OCI-LY7 (cell line): ENCODE results near the gene PBX2. TPM values are rescaled to one million over a fixed set of nuclear protein-coding genes. Genes with fewer than 3 reads are reported as not detected.
"Not testable (repeated sequence)": the region's sequence is repeated elsewhere in the genome, so short reads cannot be mapped to it uniquely, and the experiment has no call there.

Experiments used
- BruUV-seq: library from RNA; stranded (reverse); fragments of 400-500 nt; replicated peaks from 2 replicates; lab custom pipeline; 2021; lab: Mats Ljungman, UMichigan
- CTCF ChIA-PET: fragments of 300-600 bp; sonication (Branson Sonifier 250); formaldehyde crosslinking; loops from one replicate; lab custom pipeline; 2022; ENCODE audit warnings: antibody characterized with exemption; ENCODE audit not compliant: unreplicated experiment; lab: Charles Lee
- POLR2A ChIA-PET: fragments of 300-600 bp; sonication (Branson Sonifier 250); formaldehyde crosslinking; loops from one replicate; lab custom pipeline; 2022; ENCODE audit warnings: antibody characterized with exemption; lab: Charles Lee
- DNase-seq: peaks from one replicate; pipeline ENCODE4 v3.0.0-alpha.2; 2015; ENCODE audit warnings: low spot score
- H2AFZ ChIP-seq: fragments of 200-600 bp; sonication (generic), shearing (Covaris generic); 2 replicates; pipeline ENCODE4 v1.6.1; 2014; ENCODE audit warnings: mild to moderate bottlenecking, antibody characterized with exemption, low read length, moderate library complexity
- H3K27ac ChIP-seq: fragments of 200-600 bp; sonication (generic); 2 replicates; pipeline ENCODE4 v1.5.1; 2014; ENCODE audit warnings: mixed run types, low read depth, mild to moderate bottlenecking, moderate library complexity, low read length, inconsistent platforms; ENCODE audit not compliant: poor library complexity, severe bottlenecking
- H3K36me3 ChIP-seq: fragments of 200-600 bp; sonication (generic); 2 replicates; pipeline ENCODE4 v1.6.1; 2014; ENCODE audit warnings: mild to moderate bottlenecking, antibody characterized with exemption, low read length, moderate library complexity, mixed read lengths; ENCODE audit not compliant: insufficient read depth
- H3K4me1 ChIP-seq: fragments of 200-600 bp; sonication (generic); 2 replicates; pipeline ENCODE4 v1.5.1; 2014; ENCODE audit warnings: mild to moderate bottlenecking, low read length; ENCODE audit not compliant: insufficient read depth, poor library complexity, severe bottlenecking
- H3K4me2 ChIP-seq: fragments of 200-600 bp; sonication (generic); 2 replicates; pipeline ENCODE4 v1.6.1; 2014; ENCODE audit warnings: mild to moderate bottlenecking, low read length
- H3K4me3 ChIP-seq: fragments of 200-600 bp; sonication (generic); 2 replicates; pipeline ENCODE4 v1.5.1; 2014; ENCODE audit warnings: mild to moderate bottlenecking, low read depth, low read length; ENCODE audit not compliant: poor library complexity, severe bottlenecking
- H3K79me2 ChIP-seq: fragments of 200-600 bp; sonication (generic); 2 replicates; pipeline ENCODE4 v1.6.1; 2016; ENCODE audit warnings: low read depth, mild to moderate bottlenecking, low read length, moderate library complexity, mixed read lengths; ENCODE audit not compliant: insufficient read depth
- H3K9me2 ChIP-seq: fragments of 200-600 bp; sonication (generic); 2 replicates; pipeline ENCODE4 v1.6.1; 2016; ENCODE audit warnings: mild to moderate bottlenecking, low read length, mixed read lengths; ENCODE audit not compliant: insufficient read depth
- H3K9me3 ChIP-seq: fragments of 200-600 bp; sonication (generic); 2 replicates; pipeline ENCODE4 v1.6.1; 2014; ENCODE audit warnings: mild to moderate bottlenecking, mixed run types, low read length, mixed read lengths
- H4K20me1 ChIP-seq: fragments of 200-600 bp; sonication (generic); 2 replicates; pipeline ENCODE4 v1.6.1; 2014; ENCODE audit warnings: mild to moderate bottlenecking, antibody characterized with exemption, low read length, moderate library complexity, mixed read lengths; ENCODE audit not compliant: insufficient read depth
- EZH2phosphoT487 ChIP-seq: fragments of 200-600 bp; sonication (generic); IDR thresholded peaks from 2 replicates; pipeline ENCODE4 v1.6.1; 2018; ENCODE audit warnings: low read depth, borderline replicate concordance, mild to moderate bottlenecking, mixed run types, antibody characterized with exemption, low read length, moderate library complexity, mixed read lengths
- intact Hi-C: fragments of 100-400 bp; cut with micrococcal nuclease; formaldehyde crosslinking; loops from one replicate; pipeline ENCODE4 v1.10.0; 2022; ENCODE audit not compliant: unreplicated experiment
- total RNA-seq, 2 experiments: library from RNA; depleted of rRNA in 1 of 2; stranded (reverse); fragments of >200 nt in 1 of 2; shearing (Covaris generic) in 1 of 2; gene quantifications; 2 replicates each; pipeline ENCODE4 v1.2.3, GENCODE V29; 2014 to 2022
- TF ChIP-seq, protein P1 (sequence below): fragments of 200-600 bp; sonication (generic); conservative IDR thresholded peaks from 2 replicates; pipeline ENCODE4 v1.5.1; 2014; ENCODE audit warnings: mild to moderate bottlenecking, antibody characterized with exemption, low read length, moderate library complexity, mixed read lengths

Gene PBX2
- total RNA-seq, 2 experiments from 2014 or later, result 23.1 to 80.5 TPM

DNA sequence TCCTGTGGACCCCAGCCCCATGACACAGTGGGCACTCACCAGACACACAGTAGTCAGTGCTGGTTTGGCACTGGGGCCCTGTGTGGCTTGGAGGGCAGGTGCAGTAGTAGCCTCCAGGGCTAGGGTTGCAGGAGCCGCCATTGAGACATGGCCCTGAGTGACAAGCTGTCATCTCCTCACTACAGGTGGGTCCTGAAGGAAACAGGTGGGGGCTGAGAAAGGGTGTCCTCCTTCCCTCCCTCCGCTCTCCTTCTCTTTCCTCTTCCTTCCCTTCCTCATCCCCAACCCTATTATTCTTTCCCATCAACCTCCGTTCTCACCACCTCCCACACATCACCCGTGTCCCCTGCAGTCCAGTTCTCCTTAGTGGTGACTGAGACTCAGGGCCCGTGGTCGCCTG lies 23.6 kb upstream of the PBX2 start:
- Histone ChIP-seq H3K36me3 (no peaks in the 10 kb centered on the region), H3K9me3 (no peaks in the 10 kb centered on the region), H3K4me2 (no peak overlapping the region), H3K79me2 (no peaks in the 10 kb centered on the region), H3K4me3 (no peak overlapping the region), H4K20me1 (no peaks in the 10 kb centered on the region), H3K27ac (no peak overlapping the region), H3K4me1 (peaks cover 8% of the 10 kb centered on the region), H3K9me2 (no peaks in the 10 kb centered on the region), H2AFZ (no peak overlapping the region)
- intact Hi-C loops, result no loop called here
- no peak for DNase-seq
- POLR2A ChIA-PET, result no interaction called here
- no TSS peak for BruUV-seq
- CTCF ChIA-PET, result no interaction called here
- TF ChIP-seq, protein P1, sequence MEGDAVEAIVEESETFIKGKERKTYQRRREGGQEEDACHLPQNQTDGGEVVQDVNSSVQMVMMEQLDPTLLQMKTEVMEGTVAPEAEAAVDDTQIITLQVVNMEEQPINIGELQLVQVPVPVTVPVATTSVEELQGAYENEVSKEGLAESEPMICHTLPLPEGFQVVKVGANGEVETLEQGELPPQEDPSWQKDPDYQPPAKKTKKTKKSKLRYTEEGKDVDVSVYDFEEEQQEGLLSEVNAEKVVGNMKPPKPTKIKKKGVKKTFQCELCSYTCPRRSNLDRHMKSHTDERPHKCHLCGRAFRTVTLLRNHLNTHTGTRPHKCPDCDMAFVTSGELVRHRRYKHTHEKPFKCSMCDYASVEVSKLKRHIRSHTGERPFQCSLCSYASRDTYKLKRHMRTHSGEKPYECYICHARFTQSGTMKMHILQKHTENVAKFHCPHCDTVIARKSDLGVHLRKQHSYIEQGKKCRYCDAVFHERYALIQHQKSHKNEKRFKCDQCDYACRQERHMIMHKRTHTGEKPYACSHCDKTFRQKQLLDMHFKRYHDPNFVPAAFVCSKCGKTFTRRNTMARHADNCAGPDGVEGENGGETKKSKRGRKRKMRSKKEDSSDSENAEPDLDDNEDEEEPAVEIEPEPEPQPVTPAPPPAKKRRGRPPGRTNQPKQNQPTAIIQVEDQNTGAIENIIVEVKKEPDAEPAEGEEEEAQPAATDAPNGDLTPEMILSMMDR, result no peak
- no peak for TF ChIP-seq EZH2phosphoT487

DNA sequence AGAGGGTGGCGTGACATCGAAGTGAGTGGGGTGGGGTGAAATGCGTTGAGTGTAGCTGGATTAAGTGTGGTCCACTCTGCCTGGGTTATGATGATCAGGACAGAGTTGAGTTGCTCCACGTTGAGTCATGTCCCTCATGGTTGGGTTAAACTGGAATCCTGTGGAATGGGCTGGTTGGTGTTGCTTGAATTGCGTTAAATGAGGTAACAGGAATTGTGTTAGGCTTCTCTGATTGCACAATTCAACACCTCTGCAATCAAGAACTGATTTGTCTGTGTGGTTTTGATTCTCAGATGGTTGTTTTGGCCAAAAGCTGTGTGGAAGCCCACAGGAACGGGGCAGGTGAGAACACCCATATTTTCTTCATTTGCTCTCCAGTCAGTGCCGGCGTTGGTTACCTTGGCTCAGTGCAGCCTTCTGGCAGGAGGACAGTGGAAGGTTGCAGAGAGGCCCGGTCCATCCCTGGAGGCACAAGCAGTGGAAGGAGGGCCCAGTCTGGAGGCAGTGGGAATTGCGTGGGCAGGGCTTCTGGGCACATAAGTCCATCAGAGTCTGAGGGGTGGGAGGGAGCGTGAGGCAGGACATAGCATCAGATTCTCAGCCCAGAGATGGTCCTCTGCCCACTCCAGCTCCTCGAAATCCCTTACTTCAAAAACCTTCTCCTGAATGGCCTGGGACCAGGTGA lies 22.2 kb upstream of the PBX2 start:
- no peak overlapping the region for H3K4me2 ChIP-seq
- DNase-seq, result no peak
- peaks cover 2% of the 10 kb centered on the region for H3K4me1 ChIP-seq
- ChIA-PET CTCF (no interaction called here), POLR2A (no interaction called here)
- no peak overlapping the region for H3K27ac ChIP-seq
- no peak overlapping the region for H3K4me3 ChIP-seq
- intact Hi-C loops, result no loop called here
- H2AFZ ChIP-seq, result no peak overlapping the region
- no peak for TF ChIP-seq EZH2phosphoT487
- TF ChIP-seq, protein P1, result no peak
- no peaks in the 10 kb centered on the region for H3K9me2 ChIP-seq
- H4K20me1 ChIP-seq, result no peaks in the 10 kb centered on the region
- H3K36me3 ChIP-seq, result no peaks in the 10 kb centered on the region
- no peaks in the 10 kb centered on the region for H3K79me2 ChIP-seq
- no TSS peak for BruUV-seq
- H3K9me3 ChIP-seq, result no peaks in the 10 kb centered on the region

DNA sequence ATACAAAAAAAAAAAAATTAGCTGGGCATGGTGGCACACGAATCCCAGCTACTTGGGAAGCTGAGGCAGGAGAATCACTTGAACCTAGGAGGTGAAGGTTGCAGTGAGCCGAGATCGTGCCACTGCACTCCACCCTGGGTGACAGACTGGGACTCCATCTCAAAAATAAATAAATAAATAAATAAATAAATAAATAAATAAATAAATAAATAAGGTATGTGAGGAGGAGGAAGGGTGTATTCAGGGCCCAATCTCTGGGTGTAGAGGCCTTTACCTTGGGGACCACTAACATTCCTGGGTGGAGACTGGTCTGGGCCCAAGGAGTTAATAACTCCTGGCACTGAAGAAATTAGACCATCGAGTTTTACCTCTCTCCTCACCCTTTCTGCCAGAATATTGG lies 21.4 kb upstream of the PBX2 start:
- H4K20me1 ChIP-seq, H3K9me3 ChIP-seq, H3K4me1 ChIP-seq, H3K36me3 ChIP-seq, H3K9me2 ChIP-seq, POLR2A ChIA-PET, DNase-seq, H3K4me3 ChIP-seq, H3K4me2 ChIP-seq, BruUV-seq, CTCF ChIA-PET, H3K79me2 ChIP-seq, intact Hi-C loops, H3K27ac ChIP-seq, H2AFZ ChIP-seq: not testable (repeated sequence)
